CD8-positive, alpha-beta memory T cell (primary cell): Measurements from ENCODE around the gene PGK2. TPM values are rescaled to one million over a fixed set of nuclear protein-coding genes. Genes with fewer than 3 reads are reported as not detected.
A peak's percentile ranks its signal among the peaks of the same experiment; 100 is the strongest.
"Not testable (repeated sequence)": the region's sequence is repeated elsewhere in the genome, so short reads cannot be mapped to it uniquely, and the experiment has no call there.

Experiments
- CTCF ChIA-PET: fragments of 350-600 bp; sonication (Branson Sonifier 250); formaldehyde crosslinking; loops from one replicate; lab custom pipeline; 2021; ENCODE audit warnings: antibody characterized with exemption; lab: Charles Lee
- POLR2A ChIA-PET: fragments of 350-600 bp; sonication (Branson Sonifier 250); formaldehyde crosslinking; loops from one replicate; lab custom pipeline; 2021; ENCODE audit warnings: antibody characterized with exemption; lab: Charles Lee
- DNase-seq, 5 donors: peaks; one replicate each; pipeline versions ENCODE4 v3.0.0 to v3.0.0-alpha.2; 2020 to 2022; ENCODE audit warnings: mixed read lengths in 1 of 5
- H3K27ac ChIP-seq: one replicate; pipeline ENCODE4 v1.7.0; 2013; ENCODE audit warnings: low read depth, mild to moderate bottlenecking, low read length, moderate library complexity
- H3K27me3 ChIP-seq: 2 replicates; pipeline ENCODE4 v1.7.0; 2013; ENCODE audit warnings: low read length, mild to moderate bottlenecking; ENCODE audit not compliant: insufficient read depth, poor library complexity, severe bottlenecking
- H3K36me3 ChIP-seq: 2 replicates; pipeline ENCODE4 v1.7.0; 2013; ENCODE audit warnings: mild to moderate bottlenecking, low read length, moderate library complexity; ENCODE audit not compliant: insufficient read depth
- H3K4me1 ChIP-seq: 2 replicates; pipeline ENCODE4 v1.7.0; 2013; ENCODE audit warnings: mild to moderate bottlenecking, low read length, moderate library complexity; ENCODE audit not compliant: insufficient read depth
- H3K4me3 ChIP-seq: 2 replicates; pipeline ENCODE4 v1.7.0; 2013; ENCODE audit warnings: mild to moderate bottlenecking, low read length
- H3K9me3 ChIP-seq: 2 replicates; pipeline ENCODE4 v1.7.0; 2013; ENCODE audit warnings: mild to moderate bottlenecking, low read length
- H3K27ac Mint-ChIP-seq, 8 donors: one replicate each; pipeline ENCODE4 v1.8.0; 2020 to 2021; ENCODE audit warnings: mixed read lengths in 8 of 8, mild to moderate bottlenecking in 6 of 8, inconsistent platforms in 3 of 8, moderate library complexity in 3 of 8
- H3K27me3 Mint-ChIP-seq, 2 donors: one replicate each; pipeline ENCODE4 v1.8.0; 2020 to 2021; ENCODE audit warnings: mixed read lengths in 2 of 2, mild to moderate bottlenecking in 1 of 2, moderate library complexity in 1 of 2
- H3K36me3 Mint-ChIP-seq, 3 donors: one replicate each; pipeline ENCODE4 v1.8.0; 2020 to 2021; ENCODE audit warnings: mixed read lengths in 3 of 3, inconsistent platforms in 1 of 3, mild to moderate bottlenecking in 1 of 3
- H3K4me1 Mint-ChIP-seq, 3 donors: one replicate each; pipeline ENCODE4 v1.8.0; 2020 to 2021; ENCODE audit warnings: mixed read lengths in 3 of 3, inconsistent platforms in 1 of 3, mild to moderate bottlenecking in 1 of 3
- H3K4me3 Mint-ChIP-seq, 7 donors: one replicate each; pipeline ENCODE4 v1.8.0; 2020 to 2021; ENCODE audit warnings: mixed read lengths in 7 of 7, mild to moderate bottlenecking in 6 of 7, moderate library complexity in 4 of 7, inconsistent platforms in 2 of 7
- H3K9me3 Mint-ChIP-seq, 5 donors: one replicate each; pipeline ENCODE4 v1.8.0; 2020 to 2022; ENCODE audit warnings: mixed read lengths in 5 of 5, mild to moderate bottlenecking in 3 of 5, moderate library complexity in 2 of 5, inconsistent platforms in 1 of 5
- polyA plus RNA-seq: library from polyadenylated mRNA; unstranded; fragments of 300-500 nt; fragmentation: Illumina TruSeq; gene quantifications from one replicate; pipeline ENCODE4 v1.2.3, GENCODE V29; 2021
- total RNA-seq, 2 experiments: library from RNA; stranded (reverse); gene quantifications; one replicate each; pipeline ENCODE4 v1.2.3, GENCODE V29; 2021

Gene PGK2
- total and polyA plus RNA-seq, 3 experiments from 2014 or later = not detected

GRCh38 chr6:49801525-49801924 is 14.4 kb upstream of the PGK2 start:
- Histone ChIP-seq H3K9me3 (no peaks in the 10 kb centered on the region), H3K36me3 (no peaks in the 10 kb centered on the region), H3K4me3 (no peak overlapping the region), H3K4me1 (no peaks in the 10 kb centered on the region), H3K27ac (no peak overlapping the region), H3K27me3 (no peaks in the 10 kb centered on the region)
- peak overlapping the region in 1 of 8 donors; percentile 2 for H3K27ac Mint-ChIP-seq
- no peak overlapping the region for H3K4me3 Mint-ChIP-seq
- no peaks in the 10 kb centered on the region for H3K36me3 Mint-ChIP-seq
- no peak for DNase-seq
- no peaks in the 10 kb centered on the region for H3K27me3 Mint-ChIP-seq
- no peaks in the 10 kb centered on the region for H3K4me1 Mint-ChIP-seq
- peaks cover 0 to 11% (median 3%) of the 10 kb centered on the region in 5 donors for H3K9me3 Mint-ChIP-seq
- ChIA-PET POLR2A (no interaction called here), CTCF (no interaction called here)

- no peaks in the 10 kb centered on the region for H3K27me3 ChIP-seq
- H3K36me3 ChIP-seq = no peaks in the 10 kb centered on the region
- no peak overlapping the region for H3K4me3 ChIP-seq
- ChIA-PET POLR2A (no interaction called here), CTCF (no interaction called here)
- no peak overlapping the region for H3K27ac ChIP-seq
- H3K4me3 Mint-ChIP-seq = no peak overlapping the region
- H3K4me1 Mint-ChIP-seq = no peaks in the 10 kb centered on the region
- no peaks in the 10 kb centered on the region for H3K4me1 ChIP-seq
- DNase-seq = no peak
- H3K27ac Mint-ChIP-seq = no peak overlapping the region
- H3K27me3 Mint-ChIP-seq = no peaks in the 10 kb centered on the region
- H3K9me3 ChIP-seq = no peaks in the 10 kb centered on the region
- no peaks in the 10 kb centered on the region for H3K36me3 Mint-ChIP-seq
- H3K9me3 Mint-ChIP-seq = peaks cover 0 to 6% (median 3%) of the 10 kb centered on the region in 5 donors
Measured at GRCh38 chr6:49799090-49799489, 12.0 kb upstream of the PGK2 start.

DNA sequence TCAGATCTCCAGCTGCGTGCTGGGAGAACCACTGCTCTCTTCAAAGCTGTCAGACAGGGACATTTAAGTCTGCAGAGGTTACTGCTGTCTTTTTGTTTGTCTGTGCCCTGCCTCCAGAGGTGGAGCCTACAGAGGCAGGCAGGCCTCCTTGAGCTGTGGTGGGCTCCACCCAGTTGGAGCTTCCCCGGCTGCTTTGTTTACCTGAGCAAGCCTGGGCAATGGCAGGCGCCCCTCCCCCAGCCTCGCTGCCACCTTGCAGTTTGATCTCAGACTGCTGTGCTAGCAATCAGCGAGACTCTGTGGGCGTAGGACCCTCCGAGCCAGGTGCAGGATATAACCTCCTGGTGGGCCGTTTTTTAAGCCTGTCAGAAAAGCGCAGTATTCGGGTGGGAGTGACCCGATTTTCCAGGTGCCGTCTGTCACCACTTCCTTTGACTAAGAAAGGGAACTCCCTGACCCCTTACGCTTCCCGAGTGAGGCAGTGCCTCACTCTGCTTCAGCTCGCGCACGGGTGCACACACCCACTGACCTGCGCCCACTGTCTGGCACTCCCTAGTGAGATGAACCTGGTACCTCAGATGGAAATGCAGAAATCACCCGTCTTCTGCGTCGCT is 9.9 kb upstream of the PGK2 start:
- not testable (repeated sequence) for H3K4me1 Mint-ChIP-seq, H3K36me3 Mint-ChIP-seq, H3K27ac Mint-ChIP-seq

DNA sequence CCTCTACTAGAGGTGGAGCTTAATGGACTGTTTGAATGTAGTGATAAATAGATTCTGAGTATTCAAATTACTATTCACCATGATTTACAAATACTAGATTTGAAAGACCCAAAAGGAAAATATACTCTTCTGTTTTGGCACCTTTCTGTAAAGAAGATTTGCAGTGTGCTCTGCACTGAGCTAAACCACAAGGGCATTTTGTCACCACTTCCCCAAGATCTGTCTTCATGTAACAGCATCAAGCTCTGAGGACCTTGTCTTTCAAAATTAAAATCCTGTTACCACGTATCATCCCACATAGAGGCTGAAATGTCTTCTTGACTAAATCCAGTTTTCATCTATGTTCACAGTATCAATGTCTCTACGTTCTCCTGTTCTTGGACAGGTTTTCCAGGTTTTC is 3.3 kb upstream of the PGK2 start:
- ChIA-PET CTCF (no interaction called here), POLR2A (no interaction called here)
- no peak overlapping the region for H3K27ac Mint-ChIP-seq
- peaks cover 0 to 6% (median 2%) of the 10 kb centered on the region in 5 donors for H3K9me3 Mint-ChIP-seq
- H3K36me3 Mint-ChIP-seq = no peaks in the 10 kb centered on the region
- Histone ChIP-seq H3K27me3 (no peaks in the 10 kb centered on the region), H3K9me3 (no peaks in the 10 kb centered on the region), H3K36me3 (no peaks in the 10 kb centered on the region), H3K27ac (no peak overlapping the region), H3K4me3 (no peak overlapping the region), H3K4me1 (no peaks in the 10 kb centered on the region)
- H3K4me3 Mint-ChIP-seq = no peak overlapping the region
- DNase-seq = no peak
- no peaks in the 10 kb centered on the region for H3K4me1 Mint-ChIP-seq
- no peaks in the 10 kb centered on the region for H3K27me3 Mint-ChIP-seq

More for the DNA sequence above, 9.9 kb upstream of the PGK2 start:
- H3K27me3 ChIP-seq, H3K4me3 Mint-ChIP-seq, CTCF ChIA-PET, H3K27me3 Mint-ChIP-seq, H3K4me1 ChIP-seq, H3K4me3 ChIP-seq, H3K27ac ChIP-seq, H3K36me3 ChIP-seq, DNase-seq, H3K9me3 Mint-ChIP-seq, POLR2A ChIA-PET, H3K9me3 ChIP-seq: not testable (repeated sequence)

DNA sequence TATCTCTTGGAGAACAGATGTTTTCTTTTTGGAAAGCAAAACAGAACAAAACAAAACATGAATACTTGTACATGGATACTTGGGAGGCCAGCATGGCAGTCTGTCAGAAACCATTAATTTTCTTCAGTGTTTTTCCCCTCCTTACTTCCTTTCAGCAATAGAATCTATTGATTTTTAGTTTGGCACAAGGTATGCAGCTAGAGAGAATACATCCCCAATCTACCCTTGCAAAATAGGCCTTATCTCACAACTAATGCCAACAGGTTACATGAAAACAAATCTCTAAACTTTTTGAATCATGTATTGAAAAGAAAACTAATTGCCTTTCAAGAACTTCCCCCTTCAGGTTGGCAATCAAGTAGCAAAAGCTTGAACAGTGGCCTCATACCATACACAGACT is 2.8 kb downstream of the PGK2 start:
- H3K36me3 ChIP-seq = no peaks in the 10 kb centered on the region
- no peaks in the 10 kb centered on the region for H3K36me3 Mint-ChIP-seq
- no peaks in the 10 kb centered on the region for H3K9me3 ChIP-seq
- ChIA-PET CTCF (no interaction called here), POLR2A (no interaction called here)
- no peak for DNase-seq
- no peak overlapping the region for H3K27ac Mint-ChIP-seq
- H3K27ac ChIP-seq = no peak overlapping the region
- no peaks in the 10 kb centered on the region for H3K27me3 Mint-ChIP-seq
- no peak overlapping the region for H3K4me3 Mint-ChIP-seq
- H3K4me3 ChIP-seq = no peak overlapping the region
- no peaks in the 10 kb centered on the region for H3K27me3 ChIP-seq
- H3K9me3 Mint-ChIP-seq = peaks cover 0 to 20% (median 3%) of the 10 kb centered on the region in 5 donors
- no peaks in the 10 kb centered on the region for H3K4me1 ChIP-seq
- H3K4me1 Mint-ChIP-seq = no peaks in the 10 kb centered on the region

- Mint-ChIP-seq H3K4me3 (no peak overlapping the region), H3K27me3 (no peaks in the 10 kb centered on the region), H3K27ac (no peak overlapping the region), H3K36me3 (no peaks in the 10 kb centered on the region), H3K9me3 (peaks cover 0 to 22% (median 2%) of the 10 kb centered on the region in 5 donors), H3K4me1 (no peaks in the 10 kb centered on the region)
- Histone ChIP-seq H3K4me1 (no peaks in the 10 kb centered on the region), H3K36me3 (no peaks in the 10 kb centered on the region), H3K27me3 (no peaks in the 10 kb centered on the region), H3K27ac (peak overlapping the region; percentile 33), H3K9me3 (no peaks in the 10 kb centered on the region), H3K4me3 (no peak overlapping the region)
- ChIA-PET CTCF (no interaction called here), POLR2A (no interaction called here)
- no peak for DNase-seq
Measured at GRCh38 chr6:49782725-49783124, 4.4 kb downstream of the PGK2 start.

- DNase-seq = no peak
- CTCF ChIA-PET = no interaction called here
- no peaks in the 10 kb centered on the region for H3K36me3 ChIP-seq
- Mint-ChIP-seq H3K27me3 (no peaks in the 10 kb centered on the region), H3K27ac (no peak overlapping the region), H3K4me1 (no peaks in the 10 kb centered on the region), H3K4me3 (no peak overlapping the region), H3K9me3 (peaks cover 0 to 20% (median 0%) of the 10 kb centered on the region in 5 donors), H3K36me3 (no peaks in the 10 kb centered on the region)
- POLR2A ChIA-PET = no interaction called here
- H3K27me3 ChIP-seq = no peaks in the 10 kb centered on the region
- H3K27ac ChIP-seq = peak overlapping the region; percentile 33
- H3K9me3 ChIP-seq = no peaks in the 10 kb centered on the region
- no peak overlapping the region for H3K4me3 ChIP-seq
- H3K4me1 ChIP-seq = no peaks in the 10 kb centered on the region
Measured at GRCh38 chr6:49782293-49782692, 4.8 kb downstream of the PGK2 start.

DNA sequence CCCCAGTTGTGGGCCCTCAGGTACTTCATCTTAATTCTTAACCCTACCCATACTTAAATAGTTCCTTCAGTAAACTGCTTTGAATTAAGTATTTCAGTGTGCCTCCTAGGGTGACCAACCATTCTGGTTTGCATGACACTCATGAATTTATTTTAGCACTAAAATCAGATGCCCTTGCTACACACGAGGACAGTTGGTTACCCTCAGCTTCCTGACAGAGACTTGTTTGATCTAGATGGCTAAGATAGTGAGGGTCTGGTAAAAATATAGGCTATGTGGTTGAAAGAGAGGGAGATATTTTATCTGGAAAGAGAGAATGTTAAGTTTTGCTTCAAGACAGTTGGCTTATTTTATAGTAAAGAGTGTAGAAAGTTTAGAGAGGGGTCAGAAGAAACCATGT is 10.6 kb downstream of the PGK2 start:
- Mint-ChIP-seq H3K9me3 (peaks cover 0 to 20% (median 6%) of the 10 kb centered on the region in 5 donors), H3K27ac (peak overlapping the region in 1 of 8 donors; percentile 60), H3K4me1 (no peaks in the 10 kb centered on the region), H3K27me3 (no peaks in the 10 kb centered on the region), H3K4me3 (no peak overlapping the region), H3K36me3 (no peaks in the 10 kb centered on the region)
- H3K36me3 ChIP-seq = no peaks in the 10 kb centered on the region
- CTCF ChIA-PET = no interaction called here
- H3K27ac ChIP-seq = no peak overlapping the region
- no peaks in the 10 kb centered on the region for H3K9me3 ChIP-seq
- POLR2A ChIA-PET = no interaction called here
- no peaks in the 10 kb centered on the region for H3K27me3 ChIP-seq
- no peaks in the 10 kb centered on the region for H3K4me1 ChIP-seq
- no peak overlapping the region for H3K4me3 ChIP-seq
- no peak for DNase-seq
